Peyer's patch (tissue), 4 donors: Measurements from ENCODE around the gene SHCBP1L.

Experiments used
- POLR2A ChIP-seq, 2 donors: fragments of 450-650 bp; IDR thresholded peaks; one replicate each; pipeline ENCODE4 v1.5.1; 2017; ENCODE audit warnings: antibody characterized with exemption in 2 of 2, mild to moderate bottlenecking in 2 of 2, moderate library complexity in 2 of 2
- TF ChIP-seq, protein P1 (sequence below), 6 experiments: fragments of 450-650 bp in 4 of 6; fragments of 200-600 bp in 2 of 6; sonication (generic) in 1 of 6; IDR thresholded peaks; one replicate each; pipeline ENCODE4 v1.5.1; 2017 to 2019; ENCODE audit warnings: antibody characterized with exemption in 6 of 6, mild to moderate bottlenecking in 3 of 6, moderate library complexity in 1 of 6

DNA sequence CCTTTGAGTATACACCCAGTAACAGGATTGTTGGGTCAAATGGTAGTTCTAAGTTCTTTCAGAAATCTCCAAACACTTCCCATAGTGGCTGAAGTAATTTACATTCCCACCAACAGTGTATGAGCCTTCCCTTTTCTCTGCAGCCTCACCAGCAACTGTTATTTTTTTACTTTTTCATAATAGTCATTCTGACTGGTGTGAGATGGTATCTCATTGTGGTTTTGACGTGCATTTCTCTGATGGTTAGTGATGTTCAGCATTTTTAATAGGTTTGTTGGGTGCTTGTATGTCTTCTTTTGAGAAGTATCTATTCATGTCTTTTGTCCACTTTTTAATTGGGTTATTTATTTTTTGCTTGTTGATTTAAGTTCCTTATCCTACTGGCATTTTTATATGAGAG, 43.9 kb upstream of the SHCBP1L start:
- no peak for TF ChIP-seq POLR2A (IDR thresholded peaks at IDR 0.05)
- TF ChIP-seq, protein P1, sequence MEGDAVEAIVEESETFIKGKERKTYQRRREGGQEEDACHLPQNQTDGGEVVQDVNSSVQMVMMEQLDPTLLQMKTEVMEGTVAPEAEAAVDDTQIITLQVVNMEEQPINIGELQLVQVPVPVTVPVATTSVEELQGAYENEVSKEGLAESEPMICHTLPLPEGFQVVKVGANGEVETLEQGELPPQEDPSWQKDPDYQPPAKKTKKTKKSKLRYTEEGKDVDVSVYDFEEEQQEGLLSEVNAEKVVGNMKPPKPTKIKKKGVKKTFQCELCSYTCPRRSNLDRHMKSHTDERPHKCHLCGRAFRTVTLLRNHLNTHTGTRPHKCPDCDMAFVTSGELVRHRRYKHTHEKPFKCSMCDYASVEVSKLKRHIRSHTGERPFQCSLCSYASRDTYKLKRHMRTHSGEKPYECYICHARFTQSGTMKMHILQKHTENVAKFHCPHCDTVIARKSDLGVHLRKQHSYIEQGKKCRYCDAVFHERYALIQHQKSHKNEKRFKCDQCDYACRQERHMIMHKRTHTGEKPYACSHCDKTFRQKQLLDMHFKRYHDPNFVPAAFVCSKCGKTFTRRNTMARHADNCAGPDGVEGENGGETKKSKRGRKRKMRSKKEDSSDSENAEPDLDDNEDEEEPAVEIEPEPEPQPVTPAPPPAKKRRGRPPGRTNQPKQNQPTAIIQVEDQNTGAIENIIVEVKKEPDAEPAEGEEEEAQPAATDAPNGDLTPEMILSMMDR (IDR thresholded peaks at IDR 0.05) = no peak
